ACHN (cell line): ENCODE measurements around the gene MOCS1.
"Not testable (repeated sequence)": the region's sequence is repeated elsewhere in the genome, so short reads cannot be mapped to it uniquely, and the experiment has no call there.

ENCODE experiments used
- DNase-seq: peaks from one replicate; pipeline ENCODE4 v3.0.0-alpha.2; 2015
- in situ Hi-C: cut with HindIII; loops from 2 replicates; pipeline ENCODE4 v1.10.0; 2017; ENCODE audit warnings: low sequenced_read_pairs, low pct_ligation_motif_present, low pct_unique_long_range_greater_than_20kb

MOCS1 gene

GRCh38 chr6:39934131-39934757, at the start of gene MOCS1:
MOCS1 (minus strand) TSS chr6:39934462; CDS start chr6:39934417, 45 bp downstream.
- DNase-seq = peak; percentile 70
- in situ Hi-C loops = no loop called here

- in situ Hi-C loops = no loop called here
- no peak for DNase-seq
These were observed 49.8 kb upstream of the MOCS1 start for GRCh38 chr6:39984051-39984450.

DNA sequence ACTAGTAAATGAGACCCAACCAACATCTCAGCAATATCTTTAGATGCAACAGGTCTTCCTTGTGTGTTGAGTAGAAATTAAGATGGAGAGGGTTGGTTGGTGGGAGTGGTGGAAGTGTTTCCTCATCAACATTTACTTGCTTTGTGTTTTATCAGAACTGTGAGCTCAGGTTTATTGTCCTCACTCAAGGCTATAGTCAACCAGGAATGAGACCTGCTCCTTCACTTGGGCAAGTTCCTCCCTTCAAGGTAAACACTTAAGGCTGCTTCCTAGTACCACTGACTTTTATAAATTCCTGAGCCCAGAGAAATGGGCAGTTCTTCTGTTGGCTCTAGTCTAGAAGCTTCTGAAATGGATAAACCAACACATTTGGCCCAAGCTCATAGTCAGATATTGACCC, 48.9 kb upstream of the MOCS1 start:
- DNase-seq = no peak
- in situ Hi-C loops = no loop called here

- DNase-seq = no peak
- in situ Hi-C loops = no loop called here
These were observed 48.5 kb upstream of the MOCS1 start for GRCh38 chr6:39982720-39983119.

DNA sequence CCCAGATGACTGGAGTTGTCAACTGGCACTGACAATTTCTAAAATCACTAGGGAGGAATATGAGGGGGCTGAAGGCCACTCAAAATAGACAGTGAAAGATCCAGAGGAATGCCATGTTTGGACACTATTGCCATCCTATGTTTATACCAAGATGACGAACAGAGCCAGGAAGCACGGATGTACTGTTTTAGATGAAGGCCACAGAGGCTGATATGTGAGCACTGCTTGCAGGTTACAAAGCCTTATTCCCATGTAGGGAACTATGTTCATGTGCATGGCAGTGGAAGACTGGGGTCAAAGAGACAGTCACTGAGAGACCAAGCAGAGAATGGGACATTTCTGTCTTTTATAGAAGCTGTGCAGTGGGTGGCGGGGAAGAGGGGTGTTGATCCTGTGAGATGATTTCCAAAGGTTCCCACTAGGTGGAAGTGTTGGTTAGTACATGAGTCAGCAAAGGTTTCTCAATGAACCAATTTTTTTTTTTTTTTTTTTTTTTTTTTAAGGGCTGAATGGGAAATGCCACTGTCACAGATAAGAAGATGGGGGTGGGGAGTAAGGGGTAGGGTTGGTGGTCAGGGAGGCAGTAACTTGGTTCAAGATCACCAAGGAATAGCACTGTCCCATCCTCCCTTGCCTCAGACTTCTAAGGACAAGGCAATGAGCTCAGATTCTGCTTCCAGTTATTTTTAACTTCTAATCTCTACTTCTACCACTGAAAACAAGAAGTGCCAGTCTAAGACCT, 46.7 kb upstream of the MOCS1 start:
- DNase-seq = peak; percentile 51
- in situ Hi-C loops = no loop called here

DNA sequence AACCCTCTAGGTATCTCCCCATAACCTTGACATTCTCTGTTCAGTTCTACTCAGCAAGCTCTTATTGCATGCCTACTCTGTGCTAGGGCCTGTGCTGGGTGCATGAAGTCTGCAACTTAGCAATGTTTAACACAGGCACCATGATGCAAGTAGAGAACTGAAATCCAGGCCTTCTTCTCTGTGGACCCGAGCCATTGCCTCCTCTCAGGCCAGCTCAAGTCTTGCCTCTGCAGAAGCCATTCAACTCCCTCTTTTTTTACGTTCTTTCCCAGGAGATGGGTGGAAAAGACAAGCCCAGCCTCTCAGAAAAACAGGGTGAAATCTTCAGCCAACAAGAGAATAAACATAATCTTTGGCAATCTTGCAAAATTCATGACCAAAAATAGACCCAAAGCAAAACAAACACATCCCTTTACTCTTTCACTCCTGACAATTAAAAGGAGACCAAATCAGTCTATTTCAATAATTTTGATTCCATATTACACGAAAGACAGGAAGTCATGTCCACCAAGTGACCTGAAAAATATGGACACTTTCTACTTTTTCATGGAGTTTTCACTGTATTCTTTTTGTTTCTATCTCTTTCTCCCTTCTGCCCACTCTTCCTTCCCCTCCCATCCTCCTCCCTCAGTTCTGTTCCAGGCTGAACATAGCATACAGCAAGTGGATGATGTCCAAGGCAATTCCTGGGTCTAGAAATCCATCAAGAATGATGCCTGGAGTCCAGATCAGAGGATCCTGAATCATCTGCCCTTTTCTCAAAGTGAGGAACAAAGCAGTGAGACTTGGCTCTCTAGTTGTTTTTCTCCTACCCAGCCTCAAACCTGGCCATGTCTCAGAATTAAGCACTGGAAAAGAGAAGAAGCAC, 45.4 kb upstream of the MOCS1 start:
- no peak for DNase-seq
- in situ Hi-C loops = no loop called here

DNA sequence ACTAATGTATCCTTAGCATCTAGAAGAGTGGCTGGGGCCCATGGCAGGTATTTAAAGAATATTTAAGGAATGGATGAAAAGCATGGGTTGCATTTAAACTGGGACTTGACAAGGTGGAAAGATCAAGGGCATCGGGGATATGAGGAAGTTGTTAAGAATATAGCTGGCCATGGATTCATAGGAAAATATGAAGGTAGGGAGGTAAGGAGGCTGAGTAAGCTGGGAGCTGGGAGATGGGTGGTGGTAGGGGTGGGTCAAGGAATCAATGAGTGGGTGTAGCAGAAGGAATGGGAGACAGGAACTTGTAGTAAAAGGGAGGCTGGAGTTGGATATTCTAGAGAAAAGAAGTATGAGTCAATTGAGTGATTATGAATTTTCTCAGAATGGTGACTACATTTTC, 44.0 kb upstream of the MOCS1 start:
- DNase-seq = no peak
- in situ Hi-C loops = no loop called here

DNA sequence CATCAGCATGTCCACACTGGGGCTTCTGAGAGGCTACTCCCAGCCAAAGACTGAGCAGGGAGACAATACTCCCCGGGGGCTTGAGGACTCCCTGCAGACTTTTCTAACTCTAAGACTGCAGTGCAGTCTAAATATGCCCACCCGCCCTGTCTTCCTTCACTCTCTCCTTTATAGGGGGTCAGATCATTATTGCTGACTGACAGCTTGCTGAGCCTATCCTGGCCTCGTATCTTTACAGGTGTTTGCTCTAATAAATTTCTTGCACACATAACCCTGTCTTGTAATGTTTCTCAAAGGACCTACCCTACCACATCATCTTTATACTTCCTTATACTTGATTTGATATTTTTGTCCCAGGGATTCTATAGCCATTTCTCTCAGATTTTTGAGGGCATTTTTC, 39.4 kb upstream of the MOCS1 start:
- in situ Hi-C loops = no loop called here
- no peak for DNase-seq

- in situ Hi-C loops, DNase-seq: not testable (repeated sequence)
These were observed 38.5 kb upstream of the MOCS1 start for GRCh38 chr6:39972717-39973116.

DNA sequence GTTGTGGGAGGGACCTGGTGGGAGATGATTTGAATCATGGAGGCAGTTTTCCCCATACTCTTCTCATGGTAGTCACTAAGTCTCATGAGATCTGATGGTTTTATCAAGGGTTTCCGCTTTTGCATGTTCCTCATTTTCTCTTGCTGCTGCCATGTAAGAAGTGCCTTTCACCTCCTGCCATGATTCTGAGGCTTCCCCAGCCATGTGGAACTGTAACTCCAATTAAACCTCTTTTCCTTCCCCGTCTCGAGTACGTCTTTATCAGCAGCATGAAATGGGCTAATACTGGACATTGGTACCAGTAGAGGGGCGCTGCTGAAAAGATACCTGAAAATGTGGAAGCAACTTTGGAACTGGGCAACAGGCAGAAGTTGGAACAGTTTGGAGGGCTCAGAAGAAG, 36.9 kb upstream of the MOCS1 start:
- in situ Hi-C loops = not testable (repeated sequence)

GRCh38 chr6:39965751-39966150, 31.5 kb upstream of the MOCS1 start:
- in situ Hi-C loops = no loop called here
- no peak for DNase-seq

More for the DNA sequence above, 36.9 kb upstream of the MOCS1 start:
- DNase-seq = not testable (repeated sequence)

- in situ Hi-C loops = no loop called here
These were observed 30.3 kb upstream of the MOCS1 start for GRCh38 chr6:39964530-39964929.

GRCh38 chr6:39964094-39964493, 29.8 kb upstream of the MOCS1 start:
- in situ Hi-C loops = no loop called here
- DNase-seq = no peak

More at GRCh38 chr6:39964530-39964929, 30.3 kb upstream of the MOCS1 start:
- DNase-seq = no peak

DNA sequence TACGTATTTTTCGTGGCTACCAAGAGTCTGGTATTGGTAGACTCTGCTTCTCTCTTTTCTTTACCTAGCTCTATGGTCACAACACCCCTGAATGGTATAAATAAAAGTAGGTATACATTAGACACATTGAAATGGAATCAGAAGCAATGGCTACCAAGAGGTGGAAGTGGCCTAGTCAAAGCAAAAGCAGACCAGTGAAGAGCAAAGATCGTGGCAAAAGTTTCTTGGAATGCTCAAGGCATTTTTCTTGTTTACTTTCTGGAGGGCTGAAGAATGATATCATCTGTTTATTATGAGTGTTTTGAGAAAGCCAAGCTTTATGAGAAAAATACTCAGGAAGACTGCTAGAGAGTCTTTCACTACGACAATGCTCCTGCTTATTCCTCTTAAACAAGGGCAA, 28.6 kb upstream of the MOCS1 start:
- in situ Hi-C loops = no loop called here
- DNase-seq = no peak

GRCh38 chr6:39961178-39961577, 26.9 kb upstream of the MOCS1 start:
- no peak for DNase-seq
- in situ Hi-C loops = no loop called here

- in situ Hi-C loops = no loop called here
- no peak for DNase-seq
These were observed 24.7 kb upstream of the MOCS1 start for GRCh38 chr6:39958947-39959346.

DNA sequence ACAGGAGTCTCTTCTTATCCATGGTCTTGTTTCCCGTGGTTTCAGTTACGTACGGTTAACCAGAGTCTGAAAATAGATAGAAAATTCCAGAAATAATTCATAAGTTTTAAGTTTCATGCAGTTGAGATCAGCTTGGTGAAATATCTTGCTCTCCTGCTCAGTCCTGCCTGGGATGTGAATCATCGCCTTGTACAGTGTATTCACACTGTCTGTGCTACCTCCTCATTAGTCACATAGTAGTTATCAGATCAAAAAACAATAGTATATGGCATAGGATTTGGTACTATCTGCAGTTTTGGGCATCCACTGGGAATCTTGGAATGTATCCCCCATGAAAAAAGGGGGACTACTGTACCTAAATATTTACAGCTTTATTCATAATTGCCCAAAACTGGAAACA, 22.7 kb upstream of the MOCS1 start:
- in situ Hi-C loops = no loop called here

GRCh38 chr6:39953076-39953618, 18.9 kb upstream of the MOCS1 start:
- DNase-seq = no peak
- in situ Hi-C loops = no loop called here

More for the DNA sequence above, 22.7 kb upstream of the MOCS1 start:
- DNase-seq = no peak

GRCh38 chr6:39952167-39952566, 17.9 kb upstream of the MOCS1 start:
- in situ Hi-C loops = no loop called here
- DNase-seq = no peak
